Erythroblast (primary cell): ENCODE data around the gene OLFM2.
A peak's percentile ranks its signal among the peaks of the same experiment; 100 is the strongest.
"Not testable (repeated sequence)": the region's sequence is repeated elsewhere in the genome, so short reads cannot be mapped to it uniquely, and the experiment has no call there.

Source experiments
- DNase-seq, 2 experiments: peaks; one replicate each; lab custom pipeline; 2025; lab: John Stamatoyannopoulos, UW
- GATA1 ChIP-seq: IDR thresholded peaks from 2 replicates; pipeline ENCODE4 v1.6.1; 2011; ENCODE audit warnings: low read depth, mild to moderate bottlenecking, control low read depth, low read length, moderate library complexity
- POLR2A ChIP-seq: IDR thresholded peaks from 2 replicates; pipeline ENCODE4 v1.6.1; 2011; ENCODE audit warnings: mild to moderate bottlenecking, low read length

Gene OLFM2

GRCh38 chr19:9934132-9934950 lies 2.0 kb downstream of the OLFM2 start:
- no peak for TF ChIP-seq POLR2A
- no peak for TF ChIP-seq GATA1
- peak; percentile 80 to 91 for DNase-seq

GRCh38 chr19:9932835-9933234 lies 3.5 kb downstream of the OLFM2 start:
- no peak for DNase-seq
- no peak for TF ChIP-seq POLR2A
- TF ChIP-seq GATA1 = no peak

GRCh38 chr19:9931629-9932028 lies 4.7 kb downstream of the OLFM2 start:
- DNase-seq = no peak
- TF ChIP-seq POLR2A = no peak
- TF ChIP-seq GATA1 = no peak

- TF ChIP-seq POLR2A (no peak), GATA1 (no peak)
- DNase-seq = no peak
These were observed 12.9 kb downstream of the OLFM2 start for GRCh38 chr19:9923440-9923839.

- DNase-seq = not testable (repeated sequence)
These were observed 13.4 kb downstream of the OLFM2 start for GRCh38 chr19:9922782-9923379.

GRCh38 chr19:9917321-9917720 lies 19.0 kb downstream of the OLFM2 start:
- peak; percentile 32 to 44 for DNase-seq
- TF ChIP-seq POLR2A = no peak
- TF ChIP-seq GATA1 = no peak

- no peak for TF ChIP-seq GATA1
- TF ChIP-seq POLR2A = no peak
- DNase-seq = no peak
These were observed 19.6 kb downstream of the OLFM2 start for GRCh38 chr19:9916719-9917118.

- peak; percentile 85 to 89 for DNase-seq
These were observed 21.8 kb downstream of the OLFM2 start for GRCh38 chr19:9914315-9915207.

GRCh38 chr19:9914001-9914314 lies 22.4 kb downstream of the OLFM2 start:
- TF ChIP-seq GATA1 (no peak), POLR2A (no peak)
- no peak for DNase-seq

More at GRCh38 chr19:9914315-9915207, 21.8 kb downstream of the OLFM2 start:
- no peak for TF ChIP-seq GATA1
- no peak for TF ChIP-seq POLR2A

- TF ChIP-seq POLR2A (no peak), GATA1 (no peak)
These were observed 22.9 kb downstream of the OLFM2 start for GRCh38 chr19:9913237-9914000.

GRCh38 chr19:9912551-9913236 lies 23.6 kb downstream of the OLFM2 start:
- DNase-seq = no peak
- TF ChIP-seq GATA1 (no peak), POLR2A (no peak)

More at GRCh38 chr19:9913237-9914000, 22.9 kb downstream of the OLFM2 start:
- no peak for DNase-seq

- no peak for DNase-seq
- TF ChIP-seq POLR2A (no peak), GATA1 (no peak)
These were observed 24.7 kb downstream of the OLFM2 start for GRCh38 chr19:9911524-9912185.
